Lung (tissue), 14 donors: Measurements from ENCODE around the gene SSX3. TPM values are rescaled to one million over a fixed set of nuclear protein-coding genes. Genes with fewer than 3 reads are reported as not detected.
"Not testable (repeated sequence)": the region's sequence is repeated elsewhere in the genome, so short reads cannot be mapped to it uniquely, and the experiment has no call there.

ENCODE experiments used
- ATAC-seq: fragments of 200-7000 bp; cut with Tn5 transposase; one replicate; pipeline ENCODE4 v1.9.1; 2020; ENCODE audit warnings: moderate number of reproducible peaks; ENCODE audit not compliant: insufficient read depth, low FRiP score
- DNase-seq, 3 donors: peaks; one replicate each; pipeline ENCODE4 v3.0.0-alpha.2; 2013 to 2017
- H3K27ac ChIP-seq, 2 donors: one replicate each; pipeline ENCODE4 v1.5.1; 2013; ENCODE audit warnings: mild to moderate bottlenecking in 2 of 2, moderate library complexity in 2 of 2, control low read depth in 1 of 2, inconsistent platforms in 1 of 2, low read depth in 1 of 2, low read length in 1 of 2
- H3K27me3 ChIP-seq, 3 donors: one replicate each; pipeline ENCODE4 v1.5.1; 2013; ENCODE audit warnings: low read length in 2 of 3; ENCODE audit not compliant: control insufficient read depth in 3 of 3, insufficient read depth in 3 of 3
- H3K36me3 ChIP-seq, 4 donors: one replicate each; pipeline ENCODE4 v1.5.1; 2013; ENCODE audit warnings: low read length in 4 of 4, mild to moderate bottlenecking in 1 of 4, moderate library complexity in 1 of 4; ENCODE audit not compliant: control insufficient read depth in 4 of 4, insufficient read depth in 4 of 4
- H3K4me1 ChIP-seq, 5 donors: one replicate each; pipeline ENCODE4 v1.5.1; 2013; ENCODE audit warnings: low read length in 5 of 5, mild to moderate bottlenecking in 2 of 5, moderate library complexity in 1 of 5; ENCODE audit not compliant: control insufficient read depth in 5 of 5, insufficient read depth in 5 of 5
- H3K4me3 ChIP-seq: one replicate; pipeline ENCODE4 v1.5.1; 2013; ENCODE audit warnings: mild to moderate bottlenecking, control low read depth, moderate library complexity
- H3K9ac ChIP-seq, 2 donors: one replicate each; pipeline ENCODE4 v1.5.1; 2013; ENCODE audit warnings: low read length in 2 of 2, control low read depth in 1 of 2; ENCODE audit not compliant: insufficient read depth in 1 of 2
- H3K9me3 ChIP-seq, 4 donors: one replicate each; pipeline ENCODE4 v1.5.1; 2013; ENCODE audit warnings: low read length in 3 of 4, mild to moderate bottlenecking in 1 of 4, moderate library complexity in 1 of 4; ENCODE audit not compliant: control insufficient read depth in 4 of 4, insufficient read depth in 3 of 4
- WGBS, 2 donors: extraction: QIAGEN DNeasy Blood & Tissue Kit; methylation state at CpG; one replicate each; pipeline ENCODE4 v1.1.7; 2013; 5-methylcytosine and 5-hydroxymethylcytosine counted together
- long read RNA-seq, 5 donors: transcript quantifications; one replicate each; lab custom pipeline, GENCODE V29; 2026
- polyA plus RNA-seq, 2 donors: library from polyadenylated mRNA; stranded (reverse); fragments of 200-250 nt; gene quantifications; one replicate each; pipeline ENCODE4 v1.2.1, GENCODE V29; 2013
- total RNA-seq, 2 donors: library from RNA; depleted of rRNA in 1 of 2; stranded (reverse); fragments of >200 nt in 1 of 2; gene quantifications; one replicate each; pipeline ENCODE4 v1.2.1, GENCODE V29; 2014 to 2021
- donor health status: Bipolar disorder and iron deficiency.
- donor health status: healthy.
- donor health status: DM: yes; HTN: yes; CAD: no.

The SSX3 gene, protein sequence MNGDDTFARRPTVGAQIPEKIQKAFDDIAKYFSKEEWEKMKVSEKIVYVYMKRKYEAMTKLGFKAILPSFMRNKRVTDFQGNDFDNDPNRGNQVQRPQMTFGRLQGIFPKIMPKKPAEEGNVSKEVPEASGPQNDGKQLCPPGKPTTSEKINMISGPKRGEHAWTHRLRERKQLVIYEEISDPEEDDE
- total RNA-seq (not detected), polyA plus RNA-seq (not detected)
- long read RNA-seq, donor 1: 0 reads
- long read RNA-seq, donor 2: 0 reads
- long read RNA-seq, donor 3: 0 reads
- long read RNA-seq, donor 4: 0 reads
- long read RNA-seq, donor 5: 0 reads

- H3K4me3 ChIP-seq, H3K9me3 ChIP-seq, H3K36me3 ChIP-seq, ATAC-seq, H3K9ac ChIP-seq, H3K27me3 ChIP-seq, H3K27ac ChIP-seq, DNase-seq, H3K4me1 ChIP-seq: not testable (repeated sequence)
- 89 to 97% methylated on average over 18 to 19 of the region's 19 CpGs for WGBS, 2 donors
Measured at GRCh38 chrX:48356315-48357094, at the start of gene SSX3. Gene SSX3 (minus strand): TSS chrX:48356703. CDS start chrX:48355249, 1,454 bp downstream.

DNA sequence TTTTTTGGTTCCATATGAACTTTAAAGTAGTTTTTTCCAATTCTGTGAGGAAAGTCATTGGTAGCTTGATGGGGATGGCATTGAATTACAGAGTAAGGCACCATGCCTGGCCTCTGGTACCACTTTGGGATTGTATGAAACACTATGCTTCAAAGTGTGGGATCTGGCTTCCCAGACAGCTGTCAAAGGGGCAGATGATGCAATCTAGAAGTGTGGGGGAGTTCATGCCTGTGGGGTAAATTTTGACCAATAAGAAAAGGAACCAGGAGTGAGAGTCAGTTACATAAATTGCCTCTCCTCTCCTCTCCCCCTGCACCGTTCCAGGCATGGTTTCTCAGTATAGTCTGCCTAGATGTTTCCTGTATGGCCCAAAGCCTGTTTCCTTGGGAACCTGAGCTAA lies 41.3 kb upstream of the SSX3 start:
- ATAC-seq, H3K4me3 ChIP-seq, H3K27ac ChIP-seq, H3K9ac ChIP-seq, H3K4me1 ChIP-seq, H3K9me3 ChIP-seq, H3K27me3 ChIP-seq, DNase-seq, H3K36me3 ChIP-seq: not testable (repeated sequence)
- 0 to 25% methylated on average over 1 of the region's 1 CpG for WGBS, 2 donors

- H3K27ac ChIP-seq, H3K9me3 ChIP-seq, H3K36me3 ChIP-seq, DNase-seq, ATAC-seq, H3K27me3 ChIP-seq, H3K9ac ChIP-seq, H3K4me3 ChIP-seq, H3K4me1 ChIP-seq: not testable (repeated sequence)
- 71 to 79% methylated on average over 1 of the region's 2 CpGs for WGBS, 2 donors
Measured at GRCh38 chrX:48396931-48397330, 40.4 kb upstream of the SSX3 start.

DNA sequence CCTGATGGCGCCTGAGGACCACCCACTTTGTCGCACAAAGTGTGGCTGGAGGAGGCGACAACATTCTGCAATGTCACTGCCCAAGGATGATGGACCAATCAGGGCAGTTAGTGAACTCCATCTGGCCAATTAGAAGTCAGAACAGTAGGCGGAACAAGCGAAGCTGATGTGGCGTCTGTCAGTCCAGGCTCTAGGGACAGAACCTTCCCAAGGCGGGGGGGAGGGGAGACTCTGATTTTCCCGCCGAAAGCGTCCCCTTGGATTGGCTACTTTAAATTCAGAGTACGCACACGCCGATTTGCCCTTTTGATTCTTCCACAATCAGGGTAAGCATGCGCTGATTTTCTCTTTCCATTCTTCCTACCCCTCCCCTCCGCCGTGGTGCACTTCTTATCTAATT lies 26.7 kb upstream of the SSX3 start, which contains the start of gene SSX4:
SSX4 (plus strand) TSS at position 301 of the 400 bp plus-strand sequence. CDS start 515 bp downstream, outside the sequence.
- WGBS, 2 donors: no CpG with 5 or more reads among the region's 16 CpGs
- not testable (repeated sequence) for H3K36me3 ChIP-seq, DNase-seq, H3K27ac ChIP-seq, H3K4me1 ChIP-seq, H3K9me3 ChIP-seq, H3K9ac ChIP-seq, H3K27me3 ChIP-seq, H3K4me3 ChIP-seq, ATAC-seq

DNA sequence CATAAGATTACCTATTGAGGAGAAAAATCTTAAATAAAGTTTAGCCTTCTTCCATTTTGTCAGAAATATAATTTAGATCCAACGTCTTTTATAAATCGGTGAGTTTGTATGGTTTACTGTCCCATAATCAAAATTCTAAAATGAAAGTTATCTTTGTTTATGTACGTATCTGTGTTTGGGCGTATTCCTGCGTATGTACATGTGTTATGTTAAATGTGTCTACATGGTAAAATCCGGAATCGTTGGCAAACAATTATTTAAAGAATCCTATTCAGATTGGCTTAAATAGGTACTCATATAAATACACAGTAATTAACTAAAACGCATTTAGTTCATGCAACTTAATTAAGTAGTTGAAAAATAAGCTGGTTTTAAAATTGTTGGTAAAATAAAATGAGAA lies 13.9 kb upstream of the SSX3 start:
- not testable (repeated sequence) for DNase-seq

DNA sequence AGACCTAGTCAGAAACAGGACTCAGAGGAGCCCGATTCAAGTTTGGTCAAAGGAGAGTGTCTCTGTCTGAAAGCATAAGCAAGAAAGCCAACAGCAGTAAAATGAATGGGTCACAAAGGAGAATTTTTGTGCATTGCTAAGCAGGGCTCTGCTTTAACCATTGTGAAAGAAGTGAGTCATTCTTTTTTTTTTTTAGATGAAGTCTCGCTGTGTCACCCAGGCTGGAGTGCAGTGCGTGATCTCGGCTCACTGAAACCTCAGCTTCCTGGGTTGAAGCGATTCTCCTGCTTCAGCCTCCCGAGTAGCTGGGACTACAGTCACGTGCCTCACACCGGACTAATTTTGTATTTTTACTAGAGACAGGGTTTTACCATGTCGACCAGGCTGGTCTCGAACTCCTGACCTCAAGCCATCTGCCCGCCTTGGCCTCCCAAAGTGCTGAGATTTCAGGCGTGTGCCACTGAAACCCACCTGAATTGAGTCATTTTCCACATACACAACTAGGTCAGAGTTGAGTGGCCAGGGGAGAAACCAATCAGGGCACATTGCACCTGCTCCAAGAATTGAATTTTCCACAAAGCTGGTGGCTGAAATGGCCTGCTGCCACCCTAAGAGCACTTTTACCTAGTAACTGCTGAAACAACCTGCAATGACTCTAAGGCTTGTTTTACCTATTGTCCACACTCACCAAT lies 11.4 kb upstream of the SSX3 start:
- not testable (repeated sequence) for H3K36me3 ChIP-seq
- no CpG with 5 or more reads among the region's 12 CpGs for whole genome bisulfite sequencing, 2 donors

More for the DNA sequence above, 13.9 kb upstream of the SSX3 start:
- not testable (repeated sequence) for H3K27ac ChIP-seq, H3K4me1 ChIP-seq, H3K4me3 ChIP-seq, H3K36me3 ChIP-seq, H3K9me3 ChIP-seq, H3K27me3 ChIP-seq, ATAC-seq, H3K9ac ChIP-seq
- WGBS, 2 donors: no CpG with 5 or more reads among the region's 8 CpGs

GRCh38 chrX:48359281-48359680 lies 2.8 kb upstream of the SSX3 start:
- not testable (repeated sequence) for ATAC-seq, H3K27ac ChIP-seq, H3K9ac ChIP-seq, H3K4me1 ChIP-seq, H3K36me3 ChIP-seq, DNase-seq, H3K4me3 ChIP-seq, H3K9me3 ChIP-seq, H3K27me3 ChIP-seq
- WGBS, 2 donors: 74 to 80% methylated on average over 5 to 6 of the region's 6 CpGs

More for the DNA sequence above, 11.4 kb upstream of the SSX3 start:
- ATAC-seq, H3K9ac ChIP-seq, H3K27ac ChIP-seq, H3K27me3 ChIP-seq, H3K4me3 ChIP-seq, H3K9me3 ChIP-seq, H3K4me1 ChIP-seq, DNase-seq: not testable (repeated sequence)
